HG03095 (cell line): ENCODE results near the gene PPM1J.

Experiments used
- ATAC-seq: cut with Tn5 transposase; IDR thresholded peaks from one replicate; pipeline ENCODE4 v1.9.1; 2021; ENCODE audit warnings: moderate library complexity; ENCODE audit not compliant: unreplicated experiment

Gene PPM1J

GRCh38 chr1:112707221-112708001, 7.7 kb downstream of the PPM1J start:
- peak; percentile 47 for ATAC-seq

GRCh38 chr1:112706505-112707220, 8.5 kb downstream of the PPM1J start, which contains the start of gene RHOC:
Gene RHOC (minus strand): TSS chr1:112707127. CDS start chr1:112703799, 3,328 bp downstream.
- peak; percentile 57 for ATAC-seq

- ATAC-seq = peak; percentile 59
Observed at GRCh38 chr1:112704934-112705627, 10.1 kb downstream of the PPM1J start.

- ATAC-seq = peak; percentile 1
Observed at GRCh38 chr1:112704391-112704933, 10.7 kb downstream of the PPM1J start.

GRCh38 chr1:112703706-112704105, 11.4 kb downstream of the PPM1J start:
- no peak for ATAC-seq

GRCh38 chr1:112702420-112703261, 12.5 kb downstream of the PPM1J start:
- ATAC-seq = no peak

- no peak for ATAC-seq
Observed at GRCh38 chr1:112702067-112702395, 13.1 kb downstream of the PPM1J start.

GRCh38 chr1:112701227-112702066, 13.7 kb downstream of the PPM1J start:
- ATAC-seq = no peak

- no peak for ATAC-seq
Observed at GRCh38 chr1:112700290-112701226, 14.6 kb downstream of the PPM1J start.

- no peak for ATAC-seq
Observed at GRCh38 chr1:112699425-112700144, 15.5 kb downstream of the PPM1J start.

- ATAC-seq = no peak
Observed at GRCh38 chr1:112698366-112699310, 16.5 kb downstream of the PPM1J start.

GRCh38 chr1:112697781-112698201, 17.3 kb downstream of the PPM1J start:
- no peak for ATAC-seq

- ATAC-seq = no peak
Observed at GRCh38 chr1:112696578-112697314, 18.4 kb downstream of the PPM1J start.

GRCh38 chr1:112695276-112695675, 19.9 kb downstream of the PPM1J start:
- ATAC-seq = no peak

- ATAC-seq = no peak
Observed at GRCh38 chr1:112694363-112694929, 20.7 kb downstream of the PPM1J start.

GRCh38 chr1:112693821-112694220, 21.3 kb downstream of the PPM1J start:
- ATAC-seq = no peak
